ENCODE results near the gene ZNHIT2.
A peak's percentile ranks its signal among the peaks of the same experiment; 100 is the strongest.
"Not testable (repeated sequence)": the region's sequence is repeated elsewhere in the genome, so short reads cannot be mapped to it uniquely, and the experiment has no call there.

ZNHIT2 gene

DNA sequence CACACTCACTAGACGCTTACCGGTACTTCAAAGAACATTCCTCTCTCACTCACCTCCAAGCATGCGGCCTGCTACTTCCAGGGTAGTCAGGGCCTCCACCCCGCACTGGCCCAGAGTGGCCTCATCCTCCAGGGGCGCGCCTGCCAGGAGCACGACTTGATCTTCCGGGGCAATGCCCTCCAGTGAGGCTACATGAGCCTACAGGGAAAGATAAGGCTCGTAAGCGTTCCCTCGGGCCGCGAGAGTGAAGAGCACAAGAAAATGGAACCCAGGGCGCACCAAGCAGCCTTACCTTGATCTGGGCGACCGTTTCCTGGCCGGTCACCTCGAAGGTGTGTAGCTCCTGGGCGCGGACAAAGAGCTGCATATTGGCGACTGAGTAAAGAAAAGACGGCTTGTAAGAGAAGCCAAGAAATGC, 4.0 kb upstream of the ZNHIT2 start:
- no peak for DNase-seq (ENCODE audit: insufficient read length, low spot score)
- no peak for FAIRE-seq

GRCh38 chr11:65120831-65121230, 3.3 kb upstream of the ZNHIT2 start:
- no peak for DNase-seq (ENCODE audit: insufficient read length, low spot score)
- FAIRE-seq, result no peak

DNA sequence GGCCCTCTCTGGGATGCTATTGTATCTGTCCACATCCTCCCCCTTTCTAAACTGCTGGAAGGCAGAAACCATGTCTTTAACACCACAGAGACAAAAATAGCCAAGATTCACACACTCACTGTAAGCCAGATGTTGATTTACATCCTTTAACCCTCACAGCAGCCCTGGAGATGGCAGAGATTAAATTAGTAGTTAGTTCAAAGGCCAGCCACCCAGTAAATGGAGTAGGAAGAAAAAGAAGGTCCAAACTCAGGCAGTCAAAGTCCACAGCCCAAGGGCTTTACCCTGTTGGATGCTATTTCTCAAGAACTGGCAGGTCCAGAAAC, 2.1 kb upstream of the ZNHIT2 start:
- DNase-seq (ENCODE audit: insufficient read length, low spot score), result no peak
- no peak for FAIRE-seq

DNA sequence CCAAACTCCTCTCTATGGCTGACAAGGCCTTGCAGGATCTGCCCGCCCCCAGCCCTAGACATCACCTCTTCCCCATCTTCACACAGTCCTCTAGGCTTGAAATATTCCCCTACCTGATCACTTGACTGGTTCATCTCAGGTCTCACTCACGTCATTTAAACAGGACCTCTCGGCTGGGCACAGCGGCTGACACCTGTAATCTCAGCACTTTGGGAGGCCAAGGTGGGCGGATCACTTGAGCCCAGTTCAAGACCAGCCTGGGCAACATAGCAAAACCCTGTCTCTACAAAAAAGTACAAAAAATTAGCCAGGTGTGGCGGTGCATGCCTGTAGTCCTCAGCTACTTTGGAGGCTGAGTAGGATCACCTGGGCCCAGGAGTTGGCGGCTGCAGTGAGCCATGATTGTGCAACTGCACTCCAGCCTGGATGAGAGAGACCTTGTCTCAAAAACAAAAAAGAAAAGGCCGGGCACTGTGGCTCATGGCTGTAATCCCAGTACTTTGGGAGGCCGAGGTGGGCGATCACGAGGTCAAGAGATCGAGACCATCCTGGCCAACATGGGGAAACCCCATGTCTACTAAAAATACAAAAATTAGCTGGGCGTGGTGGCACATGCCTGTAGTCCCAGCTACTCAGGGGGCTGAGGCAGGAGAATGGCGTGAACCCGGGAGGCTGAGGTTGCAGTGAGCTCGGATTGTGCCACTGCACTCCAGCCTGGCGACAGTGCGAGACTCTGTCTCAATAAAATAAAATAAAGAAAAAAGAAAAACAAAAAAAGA, 1.6 kb upstream of the ZNHIT2 start:
- not testable (repeated sequence) for FAIRE-seq; DNase-seq (ENCODE audit: insufficient read length, low spot score)

DNA sequence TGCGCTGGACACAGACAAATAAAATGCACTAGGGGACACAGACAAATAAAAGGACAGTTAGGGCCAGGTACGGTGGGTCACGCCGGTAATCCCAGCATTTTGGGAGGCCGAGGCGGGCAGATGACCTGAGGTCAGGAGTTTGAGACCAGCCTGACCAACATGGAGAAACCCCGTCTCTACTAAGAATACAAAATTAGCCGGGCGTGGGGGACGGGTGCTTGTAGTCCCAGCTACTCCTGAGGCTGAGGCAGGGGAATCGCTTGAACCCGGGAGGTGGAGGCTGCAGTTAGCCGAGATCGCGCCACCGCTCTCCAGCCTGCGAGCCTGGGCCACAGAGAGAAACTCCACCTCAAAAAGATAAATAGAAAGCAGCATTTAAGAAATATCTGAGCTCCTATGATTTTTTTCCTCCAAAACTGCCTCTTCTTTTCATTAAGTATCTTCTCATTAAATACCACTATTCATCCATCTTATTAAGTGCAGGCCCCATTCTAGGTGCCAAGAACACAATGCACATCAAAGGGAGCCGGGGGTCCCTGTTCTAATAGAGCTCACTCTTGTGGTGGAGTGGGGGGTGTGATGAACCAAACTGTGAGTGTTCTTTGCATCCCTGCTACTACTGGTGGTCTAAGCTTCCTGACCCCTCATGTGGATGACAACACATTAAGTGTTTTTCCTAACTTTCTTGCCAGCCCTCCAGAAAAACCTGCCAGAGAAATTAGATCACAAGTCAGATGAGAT, 766 bp upstream of the ZNHIT2 start:
- FAIRE-seq (no peak), DNase-seq (ENCODE audit: insufficient read length, low spot score) (no peak)

DNA sequence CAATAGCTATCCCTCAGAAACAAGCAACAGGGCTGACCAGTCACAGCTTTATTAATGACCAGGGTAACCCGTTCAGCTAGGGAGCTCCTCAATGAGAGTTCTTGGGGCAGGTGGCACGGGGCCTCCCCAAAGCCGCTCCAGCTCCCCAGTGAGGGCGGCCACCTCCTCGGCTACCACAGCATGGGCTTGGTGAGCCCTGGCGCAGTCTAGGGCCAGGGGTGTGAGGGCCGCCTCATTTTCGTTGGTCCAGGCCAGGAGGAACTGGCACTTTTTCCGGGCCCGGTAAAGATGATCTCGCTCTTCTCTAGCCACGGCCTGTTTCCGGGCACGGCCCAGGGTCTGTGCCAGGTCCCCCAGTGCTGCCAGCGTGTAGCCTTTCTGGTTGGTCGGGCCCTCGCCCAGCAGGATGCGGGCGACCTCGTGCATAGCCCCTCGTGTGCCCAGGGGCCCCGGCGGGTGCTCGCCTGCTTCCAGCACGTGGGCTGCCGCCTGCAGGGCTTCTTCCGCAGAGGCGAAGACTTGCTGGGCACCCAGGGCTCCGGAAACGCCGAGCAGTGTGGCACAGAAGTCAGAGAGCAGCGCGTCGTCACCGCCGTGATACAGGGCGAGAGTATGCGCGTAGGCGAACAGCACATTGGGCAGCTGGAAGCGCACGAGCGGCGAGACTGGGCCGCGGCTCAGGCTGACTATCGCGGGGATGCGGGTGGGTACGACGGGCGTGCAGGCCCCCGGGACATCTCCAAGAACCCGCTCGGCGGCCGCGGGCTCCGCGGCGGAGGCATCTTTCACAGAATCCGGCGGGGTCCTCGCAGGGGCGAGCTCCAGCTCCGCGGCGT, 913 bp downstream of the ZNHIT2 start:
- FAIRE-seq (no peak), DNase-seq (ENCODE audit: insufficient read length, low spot score) (no peak)

GRCh38 chr11:65115361-65116082, 2.0 kb downstream of the ZNHIT2 start:
- FAIRE-seq (no peak), DNase-seq (ENCODE audit: insufficient read length, low spot score) (no peak)

- DNase-seq (ENCODE audit: insufficient read length, low spot score) (no peak), FAIRE-seq (no peak)
Observed at GRCh38 chr11:65114538-65115171, 2.8 kb downstream of the ZNHIT2 start.

GRCh38 chr11:65113839-65114238, 3.7 kb downstream of the ZNHIT2 start:
- FAIRE-seq (no peak), DNase-seq (ENCODE audit: insufficient read length, low spot score) (no peak)

GRCh38 chr11:65113361-65113756, 4.1 kb downstream of the ZNHIT2 start:
- no peak for FAIRE-seq

GRCh38 chr11:65112546-65113360, 4.7 kb downstream of the ZNHIT2 start:
- FAIRE-seq (no peak), DNase-seq (ENCODE audit: insufficient read length, low spot score) (no peak)

More at GRCh38 chr11:65113361-65113756, 4.1 kb downstream of the ZNHIT2 start:
- no peak for DNase-seq (ENCODE audit: insufficient read length, low spot score)

DNA sequence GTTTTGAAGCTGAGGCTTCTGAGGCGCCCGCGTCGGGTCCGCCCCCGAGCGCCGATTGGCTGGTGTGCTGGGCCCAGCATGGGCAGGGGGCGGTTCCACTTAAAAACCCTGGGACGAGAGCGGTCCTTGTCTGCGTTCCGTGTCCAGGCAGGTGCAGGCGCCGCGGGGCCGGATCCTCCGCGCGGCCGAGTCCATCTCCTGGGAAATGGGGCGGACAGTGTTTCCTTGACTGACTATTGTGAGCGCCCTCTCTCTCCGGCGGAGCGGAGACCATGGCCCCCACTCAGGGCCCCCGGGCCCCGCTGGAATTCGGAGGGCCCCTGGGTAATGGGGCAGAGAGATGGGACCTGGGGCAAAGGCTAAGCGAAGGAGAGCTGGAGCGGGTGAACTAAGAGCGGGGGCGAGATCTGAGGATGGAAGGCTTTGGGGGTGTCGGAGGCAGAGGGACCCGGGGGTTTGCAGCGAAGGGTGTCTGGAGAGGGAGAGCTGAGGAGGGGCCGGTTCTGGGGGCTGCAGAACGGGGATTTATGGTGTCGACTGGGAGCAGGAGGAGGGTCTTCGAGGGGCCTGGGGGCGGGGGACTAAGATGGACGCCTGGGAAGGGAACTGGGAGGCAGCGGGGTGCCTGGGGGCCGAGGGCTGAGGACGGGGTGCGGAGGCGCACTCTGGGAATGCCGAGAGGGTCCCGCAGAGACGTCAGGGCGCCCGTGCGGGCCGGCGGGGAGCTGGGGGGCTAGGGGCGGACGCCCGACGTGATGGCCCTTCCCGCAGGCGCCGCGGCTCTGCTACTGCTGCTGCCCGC, 5.6 kb downstream of the ZNHIT2 start, which contains the start of gene TM7SF2:
Gene TM7SF2 (plus strand): TSS at position 129 of the 802 bp plus-strand sequence. CDS start 144 bp downstream, at position 273.
- peak; percentile 93 for DNase-seq (ENCODE audit: insufficient read length, low spot score)
- no peak for FAIRE-seq

- no peak for FAIRE-seq
- no peak for DNase-seq (ENCODE audit: insufficient read length, low spot score)
Observed at GRCh38 chr11:65111159-65111743, 6.2 kb downstream of the ZNHIT2 start.

DNA sequence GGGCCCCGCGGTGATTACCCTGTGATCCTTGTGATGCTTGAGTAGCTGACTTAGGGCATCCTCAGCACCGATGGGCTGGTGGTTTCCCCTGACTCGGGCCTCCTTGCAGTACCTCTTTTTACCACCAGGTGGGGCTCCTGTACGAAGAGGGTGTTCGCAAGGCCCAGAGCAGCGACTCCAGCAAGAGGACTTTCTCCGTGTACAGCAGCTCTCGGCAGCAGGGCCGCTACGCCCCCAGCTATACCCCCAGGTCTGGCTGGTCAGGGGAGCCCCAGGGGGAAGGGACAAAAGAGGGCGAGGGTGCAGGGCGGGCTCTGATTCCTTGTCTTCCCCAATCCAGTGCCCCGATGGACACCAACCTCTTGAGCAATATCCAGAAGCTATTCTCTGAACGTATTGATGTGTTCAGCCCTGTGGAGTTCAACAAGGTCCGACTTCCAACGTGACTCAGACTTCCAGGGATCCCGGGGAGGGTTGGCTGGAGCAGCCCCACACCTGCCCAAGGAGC, 7.1 kb downstream of the ZNHIT2 start:
- DNase-seq (ENCODE audit: insufficient read length, low spot score), result peak; percentile 83
- no peak for FAIRE-seq

DNA sequence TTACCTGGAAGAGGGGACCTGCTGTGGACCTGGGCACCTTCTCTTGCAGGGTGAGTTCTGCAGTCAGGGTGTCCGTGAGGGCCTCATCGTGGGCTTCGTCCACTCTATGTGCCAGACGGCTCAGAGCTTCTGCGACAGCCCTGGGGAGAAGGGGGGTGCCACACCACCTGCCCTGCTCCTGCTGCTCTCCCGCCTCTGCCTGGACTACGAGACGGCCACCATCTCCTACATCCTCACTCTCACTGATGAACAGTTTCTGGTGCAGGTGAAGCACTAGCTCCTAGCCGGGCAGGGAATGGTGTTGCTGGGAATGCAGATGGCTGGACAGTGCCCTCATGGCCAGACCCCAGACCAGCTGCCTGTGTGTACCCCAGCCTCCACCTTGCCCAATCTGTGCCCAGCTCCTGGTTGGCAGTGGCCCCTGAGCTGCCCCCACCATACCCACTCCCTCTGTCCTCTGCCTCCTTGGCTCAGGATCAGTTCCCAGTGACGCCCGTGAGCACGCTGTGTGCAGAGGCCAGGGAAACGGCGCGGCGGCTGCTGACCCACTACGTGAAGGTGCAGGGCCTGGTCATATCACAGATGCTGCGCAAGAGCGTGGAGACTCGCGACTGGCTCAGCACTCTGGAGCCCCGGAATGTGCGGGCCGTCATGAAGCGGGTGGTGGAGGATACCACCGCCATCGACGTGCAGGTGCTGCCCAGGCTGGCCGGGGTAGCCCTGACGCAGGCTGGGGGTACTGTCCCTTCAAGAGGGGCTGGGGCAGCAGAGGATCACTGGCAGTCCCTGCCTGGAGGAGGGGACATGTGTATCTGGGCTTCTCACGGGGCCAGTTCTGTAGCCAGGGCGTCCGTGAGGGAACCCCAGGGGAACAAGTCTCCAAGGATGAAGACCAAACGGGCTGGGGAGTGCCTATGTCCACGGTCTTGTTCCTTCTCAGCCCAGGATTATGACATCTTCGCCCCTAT, 8.0 kb downstream of the ZNHIT2 start:
- DNase-seq (ENCODE audit: insufficient read length, low spot score) (no peak), FAIRE-seq (no peak)

DNA sequence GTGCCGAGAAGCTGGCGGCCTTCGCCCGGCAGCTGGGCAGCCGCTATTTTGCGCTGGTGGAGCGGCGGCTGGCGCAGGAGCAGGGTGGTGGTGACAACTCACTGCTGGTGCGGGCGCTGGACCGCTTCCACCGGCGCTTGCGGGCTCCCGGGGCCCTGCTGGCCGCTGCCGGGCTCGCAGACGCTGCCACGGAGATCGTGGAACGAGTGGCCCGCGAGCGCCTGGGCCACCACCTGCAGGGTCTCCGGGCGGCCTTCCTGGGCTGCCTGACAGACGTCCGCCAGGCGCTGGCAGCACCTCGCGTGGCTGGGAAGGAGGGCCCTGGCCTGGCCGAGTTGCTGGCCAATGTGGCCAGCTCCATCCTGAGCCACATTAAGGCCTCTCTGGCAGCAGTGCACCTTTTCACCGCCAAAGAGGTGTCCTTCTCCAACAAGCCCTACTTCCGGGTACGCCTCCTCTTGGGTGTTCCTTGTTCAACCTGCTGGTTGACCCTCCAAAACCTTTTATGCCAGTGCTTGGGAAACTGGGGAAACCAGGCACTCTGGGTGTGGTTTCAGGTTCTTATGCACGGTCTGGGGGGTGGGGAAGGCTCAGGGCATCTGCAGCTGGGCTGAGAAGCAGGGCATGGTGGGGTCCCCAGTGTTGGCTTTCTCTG, 8.9 kb downstream of the ZNHIT2 start:
- FAIRE-seq (no peak), DNase-seq (ENCODE audit: insufficient read length, low spot score) (no peak)

All from HTR-8/SVneo (cell line).